PFSK-1 (cell line): ENCODE measurements around the gene PIK3CD.

Experiments
- FOXP2 ChIP-seq: optimal IDR thresholded peaks from 2 replicates; pipeline ENCODE3; 2011; ENCODE audit warnings: borderline replicate concordance, control low read depth, inconsistent platforms; ENCODE audit not compliant: insufficient read depth; ENCODE audit errors: extremely low read length, extremely low read depth
- POLR2AphosphoS5 ChIP-seq: IDR thresholded peaks from 2 replicates; pipeline ENCODE4 v1.6.1; 2012; ENCODE audit warnings: low read depth, mild to moderate bottlenecking, control low read depth, low read length, moderate library complexity
- SIN3A ChIP-seq: IDR thresholded peaks from 2 replicates; pipeline ENCODE4 v1.6.1; 2012; ENCODE audit warnings: mild to moderate bottlenecking, low read length, moderate library complexity, borderline replicate concordance; ENCODE audit not compliant: insufficient read depth
- TAF1 ChIP-seq: IDR thresholded peaks from 2 replicates; pipeline ENCODE4 v1.6.1; 2012; ENCODE audit warnings: low read length, control low read depth, borderline replicate concordance; ENCODE audit not compliant: insufficient read depth
- TF ChIP-seq, protein P1 (sequence below), 2 experiments: IDR thresholded peaks; 2 replicates each; pipeline versions ENCODE4 v1.6.1 to v1.8.0; 2011 to 2012; ENCODE audit warnings: low read depth in 2 of 2, low read length in 2 of 2, control low read depth in 1 of 2, inconsistent platforms in 1 of 2, mild to moderate bottlenecking in 1 of 2, moderate library complexity in 1 of 2; ENCODE audit not compliant: insufficient read depth in 1 of 2

Gene PIK3CD

DNA sequence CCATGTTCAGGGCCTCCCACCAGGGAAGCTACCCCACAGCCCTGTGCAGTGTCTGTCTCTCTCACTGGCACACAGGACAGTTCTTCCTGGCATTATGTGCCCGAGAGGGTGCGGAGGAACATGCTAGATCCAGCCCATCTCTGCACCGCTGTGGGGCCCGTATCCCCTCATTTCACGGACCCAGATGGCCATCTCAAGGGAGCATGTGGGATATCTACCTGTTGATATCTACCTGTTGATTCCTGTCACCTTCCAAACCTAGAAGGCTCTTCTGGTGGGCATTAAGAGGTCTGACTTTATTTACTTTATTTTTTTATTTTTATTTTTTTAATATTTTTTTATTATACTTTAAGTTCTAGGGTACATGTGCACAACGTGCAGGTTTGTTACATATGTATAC lies 11.7 kb downstream of the PIK3CD start:
- TF ChIP-seq, protein P1, sequence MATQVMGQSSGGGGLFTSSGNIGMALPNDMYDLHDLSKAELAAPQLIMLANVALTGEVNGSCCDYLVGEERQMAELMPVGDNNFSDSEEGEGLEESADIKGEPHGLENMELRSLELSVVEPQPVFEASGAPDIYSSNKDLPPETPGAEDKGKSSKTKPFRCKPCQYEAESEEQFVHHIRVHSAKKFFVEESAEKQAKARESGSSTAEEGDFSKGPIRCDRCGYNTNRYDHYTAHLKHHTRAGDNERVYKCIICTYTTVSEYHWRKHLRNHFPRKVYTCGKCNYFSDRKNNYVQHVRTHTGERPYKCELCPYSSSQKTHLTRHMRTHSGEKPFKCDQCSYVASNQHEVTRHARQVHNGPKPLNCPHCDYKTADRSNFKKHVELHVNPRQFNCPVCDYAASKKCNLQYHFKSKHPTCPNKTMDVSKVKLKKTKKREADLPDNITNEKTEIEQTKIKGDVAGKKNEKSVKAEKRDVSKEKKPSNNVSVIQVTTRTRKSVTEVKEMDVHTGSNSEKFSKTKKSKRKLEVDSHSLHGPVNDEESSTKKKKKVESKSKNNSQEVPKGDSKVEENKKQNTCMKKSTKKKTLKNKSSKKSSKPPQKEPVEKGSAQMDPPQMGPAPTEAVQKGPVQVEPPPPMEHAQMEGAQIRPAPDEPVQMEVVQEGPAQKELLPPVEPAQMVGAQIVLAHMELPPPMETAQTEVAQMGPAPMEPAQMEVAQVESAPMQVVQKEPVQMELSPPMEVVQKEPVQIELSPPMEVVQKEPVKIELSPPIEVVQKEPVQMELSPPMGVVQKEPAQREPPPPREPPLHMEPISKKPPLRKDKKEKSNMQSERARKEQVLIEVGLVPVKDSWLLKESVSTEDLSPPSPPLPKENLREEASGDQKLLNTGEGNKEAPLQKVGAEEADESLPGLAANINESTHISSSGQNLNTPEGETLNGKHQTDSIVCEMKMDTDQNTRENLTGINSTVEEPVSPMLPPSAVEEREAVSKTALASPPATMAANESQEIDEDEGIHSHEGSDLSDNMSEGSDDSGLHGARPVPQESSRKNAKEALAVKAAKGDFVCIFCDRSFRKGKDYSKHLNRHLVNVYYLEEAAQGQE (IDR thresholded peaks at IDR 0.05; ENCODE audit: insufficient read depth in 1 of 2, low read depth in 2 of 2, low read length in 2 of 2) = no peak
- TF ChIP-seq POLR2AphosphoS5 = no peak
- no peak for TF ChIP-seq FOXP2
- TF ChIP-seq TAF1 = no peak
- no peak for TF ChIP-seq SIN3A

DNA sequence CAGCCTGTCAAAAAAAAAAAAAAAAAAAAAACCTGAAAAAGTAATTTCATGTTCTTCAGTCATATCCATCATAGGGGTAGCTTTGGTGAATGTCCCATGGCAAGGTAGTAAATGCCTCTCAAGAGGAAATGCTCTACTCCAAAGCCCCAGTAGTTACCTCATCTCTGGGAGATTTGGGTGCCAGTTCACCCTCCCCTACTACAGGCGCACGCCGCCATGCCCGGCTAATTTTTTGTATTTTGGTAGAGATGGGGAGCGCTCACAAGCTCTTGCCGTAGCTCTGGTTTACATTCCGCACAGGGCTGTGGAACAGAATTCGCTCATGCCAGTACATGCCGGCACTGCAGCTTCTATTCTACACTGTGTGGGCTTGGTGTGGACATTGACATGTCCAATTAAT lies 13.7 kb downstream of the PIK3CD start:
- TF ChIP-seq, protein P1 (IDR thresholded peaks at IDR 0.05; ENCODE audit: insufficient read depth in 1 of 2, low read depth in 2 of 2, low read length in 2 of 2) = no peak
- TF ChIP-seq TAF1 (no peak), POLR2AphosphoS5 (no peak), SIN3A (no peak), FOXP2 (no peak)

DNA sequence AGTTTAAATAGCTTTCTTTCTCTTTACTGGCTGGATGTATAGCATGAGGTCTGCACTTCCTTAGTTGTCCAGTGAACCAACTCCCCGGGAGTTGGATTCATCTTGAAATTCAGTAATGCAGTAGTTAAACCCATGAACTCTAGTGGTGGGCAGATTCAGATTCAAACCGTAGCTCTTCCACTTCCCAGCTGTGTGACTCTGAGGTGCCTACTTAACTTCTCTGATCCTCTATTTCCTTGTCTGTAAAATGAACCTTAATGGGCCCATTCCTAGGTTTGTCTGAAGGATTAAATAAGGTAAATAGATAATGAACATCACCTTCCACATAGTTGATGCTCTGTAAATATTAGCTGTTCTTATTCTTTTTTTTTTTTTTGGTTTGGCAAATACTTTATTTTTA lies 16.5 kb downstream of the PIK3CD start:
- TF ChIP-seq POLR2AphosphoS5 (no peak), SIN3A (no peak), TAF1 (no peak), FOXP2 (no peak)
- TF ChIP-seq, protein P1 (IDR thresholded peaks at IDR 0.05; ENCODE audit: insufficient read depth in 1 of 2, low read depth in 2 of 2, low read length in 2 of 2) = no peak

DNA sequence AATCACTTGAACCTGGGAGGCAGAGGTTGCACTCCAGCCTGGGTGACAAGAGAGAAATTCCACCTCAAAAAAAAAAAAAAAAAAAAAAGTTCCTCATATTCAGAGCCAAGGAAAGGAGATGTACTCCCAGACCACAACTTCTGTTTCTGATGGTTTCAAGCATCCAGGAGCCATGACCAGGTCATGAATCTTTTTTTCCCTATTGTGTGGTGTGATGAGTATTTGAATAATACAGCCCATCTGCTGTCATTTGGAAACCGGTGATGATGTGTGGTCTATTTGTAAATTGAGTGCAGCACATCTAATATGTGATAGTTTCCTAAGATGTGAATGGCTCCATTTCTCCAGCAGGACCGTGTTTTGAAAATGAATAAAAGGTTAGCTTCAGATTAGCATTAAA lies 18.6 kb downstream of the PIK3CD start:
- TF ChIP-seq FOXP2 = no peak
- TF ChIP-seq POLR2AphosphoS5 = no peak
- TF ChIP-seq TAF1 = no peak

DNA sequence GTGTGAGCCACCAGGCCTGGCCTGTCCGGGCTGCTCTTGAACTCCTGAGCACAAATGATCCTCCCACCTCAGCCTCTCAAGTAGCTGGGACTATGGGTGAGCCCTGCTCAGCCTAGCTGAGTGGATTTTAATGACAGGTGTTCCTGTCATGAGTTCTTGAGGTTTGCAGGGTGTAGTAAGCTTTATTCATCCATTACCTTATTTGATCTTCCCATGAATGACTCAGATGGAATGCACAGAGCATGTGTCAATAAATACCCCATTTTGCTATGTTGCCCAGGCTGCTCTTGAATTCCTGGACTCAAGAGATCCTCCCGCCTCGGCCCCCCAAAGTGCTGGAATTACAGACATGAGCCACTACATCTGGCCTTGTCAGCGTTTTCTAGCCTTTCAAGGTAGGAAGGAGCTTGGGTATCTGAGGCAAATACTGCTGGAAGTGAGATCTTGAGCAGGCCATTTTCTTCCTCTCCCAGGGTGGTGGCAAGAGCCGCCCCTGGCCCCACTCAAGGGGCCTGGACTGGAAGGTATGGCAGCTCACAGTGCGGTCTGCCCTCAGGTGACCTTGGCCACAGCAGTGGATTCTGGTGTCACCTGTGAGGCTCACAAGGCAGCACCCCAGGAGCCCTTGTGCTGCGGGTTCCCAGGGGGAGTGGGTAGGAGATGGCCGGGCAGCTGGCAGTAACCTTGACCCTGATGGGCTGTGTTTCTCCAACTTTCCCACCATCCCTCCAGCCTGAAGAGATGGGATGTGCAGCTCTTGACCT lies 20.0 kb downstream of the PIK3CD start:
- TF ChIP-seq POLR2AphosphoS5 (no peak), TAF1 (no peak), FOXP2 (no peak), SIN3A (no peak)
- TF ChIP-seq, protein P1 (IDR thresholded peaks at IDR 0.05; ENCODE audit: insufficient read depth in 1 of 2, low read depth in 2 of 2, low read length in 2 of 2) = no peak
